HL-60 (cell line): ENCODE measurements around the gene PTK7.

ENCODE experiments used
- DNase-seq, 2 experiments: peaks; one replicate each; pipeline ENCODE4 v3.0.0-alpha.2; 2010 to 2020; ENCODE audit warnings: low read depth in 1 of 2, low spot score in 1 of 2
- H3K27ac ChIP-seq: fragments of 250-450 bp; sonication (Bioruptor Pico); replicated peaks from 2 replicates; pipeline ENCODE4 v1.5.1; 2020; ENCODE audit warnings: mild to moderate bottlenecking, moderate library complexity
- H3K27me3 ChIP-seq: fragments of 250-450 bp; sonication (Bioruptor Pico); 2 replicates; pipeline ENCODE4 v1.5.1; 2021; ENCODE audit warnings: mild to moderate bottlenecking, moderate library complexity; ENCODE audit not compliant: insufficient read depth, poor library complexity, severe bottlenecking
- H3K4me3 ChIP-seq: replicated peaks from 2 replicates; pipeline ENCODE4 v1.5.1; 2011; ENCODE audit warnings: mild to moderate bottlenecking, control low read depth, low read length; ENCODE audit not compliant: insufficient read depth
- GABPA ChIP-seq: IDR thresholded peaks from 2 replicates; pipeline ENCODE4 v1.6.1; 2012; ENCODE audit warnings: low read depth
- POLR2AphosphoS5 ChIP-seq: IDR thresholded peaks from 2 replicates; pipeline ENCODE4 v1.6.1; 2012; ENCODE audit warnings: low read depth
- REST ChIP-seq: IDR thresholded peaks from 2 replicates; pipeline ENCODE4 v1.6.1; 2012; ENCODE audit warnings: low read depth; ENCODE audit not compliant: insufficient replicate concordance
- SPI1 ChIP-seq: IDR thresholded peaks from 2 replicates; pipeline ENCODE4 v1.6.1; 2012; ENCODE audit warnings: low read depth, mild to moderate bottlenecking, borderline replicate concordance
- TF ChIP-seq, protein P1 (sequence below): IDR thresholded peaks from one replicate; pipeline ENCODE4 v1.5.1; 2011; ENCODE audit warnings: low read length, control low read depth, inconsistent platforms; ENCODE audit not compliant: insufficient read depth

The PTK7 gene

GRCh38 chr6:43076464-43077332, 584 bp downstream of the PTK7 start:
- DNase-seq: no peak
- H3K27me3 ChIP-seq: peaks cover 27% of the 10 kb centered on the region
- no peak for TF ChIP-seq GABPA
- TF ChIP-seq POLR2AphosphoS5: no peak
- TF ChIP-seq SPI1: no peak
- TF ChIP-seq, protein P1, sequence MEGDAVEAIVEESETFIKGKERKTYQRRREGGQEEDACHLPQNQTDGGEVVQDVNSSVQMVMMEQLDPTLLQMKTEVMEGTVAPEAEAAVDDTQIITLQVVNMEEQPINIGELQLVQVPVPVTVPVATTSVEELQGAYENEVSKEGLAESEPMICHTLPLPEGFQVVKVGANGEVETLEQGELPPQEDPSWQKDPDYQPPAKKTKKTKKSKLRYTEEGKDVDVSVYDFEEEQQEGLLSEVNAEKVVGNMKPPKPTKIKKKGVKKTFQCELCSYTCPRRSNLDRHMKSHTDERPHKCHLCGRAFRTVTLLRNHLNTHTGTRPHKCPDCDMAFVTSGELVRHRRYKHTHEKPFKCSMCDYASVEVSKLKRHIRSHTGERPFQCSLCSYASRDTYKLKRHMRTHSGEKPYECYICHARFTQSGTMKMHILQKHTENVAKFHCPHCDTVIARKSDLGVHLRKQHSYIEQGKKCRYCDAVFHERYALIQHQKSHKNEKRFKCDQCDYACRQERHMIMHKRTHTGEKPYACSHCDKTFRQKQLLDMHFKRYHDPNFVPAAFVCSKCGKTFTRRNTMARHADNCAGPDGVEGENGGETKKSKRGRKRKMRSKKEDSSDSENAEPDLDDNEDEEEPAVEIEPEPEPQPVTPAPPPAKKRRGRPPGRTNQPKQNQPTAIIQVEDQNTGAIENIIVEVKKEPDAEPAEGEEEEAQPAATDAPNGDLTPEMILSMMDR: no peak
- no peak for TF ChIP-seq REST
- H3K27ac ChIP-seq: no peak overlapping the region
- peak overlapping the region; percentile 34 for H3K4me3 ChIP-seq

DNA sequence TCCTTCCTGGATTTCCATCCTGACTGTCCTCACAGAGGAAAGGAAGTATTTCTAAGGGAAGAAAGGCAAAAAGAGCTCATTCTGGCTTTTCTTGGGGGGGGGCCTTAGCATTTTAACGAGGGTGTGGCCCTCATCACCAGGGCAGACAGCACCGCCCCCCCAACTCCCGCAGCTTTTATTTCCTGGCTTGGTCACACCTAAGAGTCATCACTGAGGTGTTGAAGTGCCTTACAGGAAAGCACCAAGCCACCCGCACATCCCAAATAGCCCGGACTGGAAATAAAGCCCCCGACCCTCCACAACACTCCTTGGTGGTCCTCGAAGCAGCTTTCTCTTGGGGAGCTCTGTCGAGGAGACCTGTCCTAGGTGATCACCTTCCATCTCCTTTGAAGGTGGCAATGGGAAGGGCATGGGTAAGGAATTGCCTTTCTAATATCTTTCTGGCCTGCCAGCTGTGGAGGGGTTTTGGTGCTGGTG, 1.3 kb downstream of the PTK7 start:
- Histone ChIP-seq H3K27me3 (peaks cover 27% of the 10 kb centered on the region), H3K4me3 (no peak overlapping the region), H3K27ac (no peak overlapping the region)
- DNase-seq: no peak
- TF ChIP-seq POLR2AphosphoS5 (no peak), REST (no peak), GABPA (no peak), SPI1 (no peak)
- TF ChIP-seq, protein P1: no peak

- Histone ChIP-seq H3K4me3 (no peak overlapping the region), H3K27ac (no peak overlapping the region), H3K27me3 (peaks cover 27% of the 10 kb centered on the region)
- no peak for DNase-seq
- no peak for TF ChIP-seq POLR2AphosphoS5
- TF ChIP-seq, protein P1: no peak
- no peak for TF ChIP-seq REST
- TF ChIP-seq SPI1: no peak
- no peak for TF ChIP-seq GABPA
Measured at GRCh38 chr6:43077981-43078511, 1.9 kb downstream of the PTK7 start.
